Psoas muscle (tissue), 8 donors: ENCODE data around the gene CEP68. TPM values are rescaled to one million over a fixed set of nuclear protein-coding genes. Genes with fewer than 3 reads are reported as not detected.
A peak's percentile ranks its signal among the peaks of the same experiment; 100 is the strongest.

ENCODE experiments used
- ATAC-seq, 4 donors: fragments of 200-7000 bp; cut with Tn5 transposase; one replicate each; pipeline ENCODE4 v1.9.1; 2020; ENCODE audit warnings: moderate library complexity in 3 of 4, mild to moderate bottlenecking in 2 of 4
- DNase-seq, 2 donors: peaks; one replicate each; pipeline ENCODE4 v3.0.0-alpha.2; 2020
- H3K27ac ChIP-seq: fragments of 200-600 bp; one replicate; pipeline ENCODE4 v1.8.0; 2022
- H3K27me3 ChIP-seq, 3 donors: fragments of 200-600 bp in 1 of 3; one replicate each; pipeline versions ENCODE4 v1.6.1 to v1.8.0; 2013 to 2022; ENCODE audit warnings: low read length in 2 of 3, mild to moderate bottlenecking in 2 of 3, moderate library complexity in 1 of 3; ENCODE audit not compliant: insufficient read depth in 3 of 3
- H3K36me3 ChIP-seq, 2 donors: fragments of 200-600 bp in 1 of 2; one replicate each; pipeline versions ENCODE4 v1.6.1 to v1.8.0; 2013 to 2022; ENCODE audit warnings: low read depth in 1 of 2, mild to moderate bottlenecking in 1 of 2, moderate library complexity in 1 of 2; ENCODE audit not compliant: insufficient read depth in 1 of 2
- H3K4me1 ChIP-seq: fragments of 200-600 bp; one replicate; pipeline ENCODE4 v1.8.0; 2022
- H3K4me3 ChIP-seq: fragments of 200-600 bp; one replicate; pipeline ENCODE4 v1.8.0; 2022; ENCODE audit warnings: mild to moderate bottlenecking
- H3K9me3 ChIP-seq: fragments of 200-600 bp; one replicate; pipeline ENCODE4 v1.8.0; 2022
- WGBS, 3 donors: extraction: QIAGEN DNeasy Blood & Tissue Kit; methylation state at CpG; one replicate each; pipeline versions ENCODE4 v1.1.6 to v1.1.7; 2013; 5-methylcytosine and 5-hydroxymethylcytosine counted together
- intact Hi-C, 2 donors: fragments of 100-400 bp; cut with DNase I; formaldehyde crosslinking; loops; one replicate each; pipeline versions ENCODE4 v1.11.0 to v1.14.2; 2022
- polyA plus RNA-seq, 3 donors: library from polyadenylated mRNA; stranded (reverse); fragments of 200-250 nt; gene quantifications; one replicate each; pipeline ENCODE4 v1.2.3, GENCODE V29; 2013
- total RNA-seq, 4 donors: library from RNA; stranded (reverse); fragmentation: NEBNext Ultra II Directional in 2 of 4; extraction: Animal tissue kit (Norgen Biotek cat#: 25700) in 2 of 4; gene quantifications; one replicate each; pipeline versions ENCODE4 v1.2.1 to v1.2.4, GENCODE V29; 2021 to 2023
- TF ChIP-seq, protein P1 (sequence below): fragments of 200-600 bp; IDR thresholded peaks from one replicate; pipeline ENCODE4 v1.8.0; 2022; ENCODE audit warnings: antibody characterized with exemption
- donor health status: healthy with polysubstance abuse.
- donor health status: DM: no; HTN: no; CAD: no; lungs with moderate emphysema.
- donor health status: Bipolar disorder and iron deficiency.
- donor health status: healthy.
- donor health status: DM: yes; HTN: yes; CAD: no.
- donor health status: DM: no; HTN: no; CAD: no.
- donor health status: DM: no; HTN: no; CAD: no.
- donor health status: DM: yes; HTN: yes; CAD: no.

Gene CEP68
- total and polyA plus RNA-seq, 7 donors: 7.3 to 63.3 (median 28.2) TPM

- ATAC-seq (no peak), DNase-seq (no peak)
- intact Hi-C loops: no loop called here
- no peak overlapping the region for H3K27ac ChIP-seq
- 89 to 92% (median 91%) methylated on average over 6 of the region's 6 CpGs for WGBS, 3 donors
- H3K27me3 ChIP-seq: no peaks in the 10 kb centered on the region
- H3K36me3 ChIP-seq: peaks cover 3 to 12% of the 10 kb centered on the region in 2 donors
- H3K4me1 ChIP-seq: peaks cover 24% of the 10 kb centered on the region
- no peaks in the 10 kb centered on the region for H3K9me3 ChIP-seq
- no peak overlapping the region for H3K4me3 ChIP-seq
- TF ChIP-seq, protein P1, sequence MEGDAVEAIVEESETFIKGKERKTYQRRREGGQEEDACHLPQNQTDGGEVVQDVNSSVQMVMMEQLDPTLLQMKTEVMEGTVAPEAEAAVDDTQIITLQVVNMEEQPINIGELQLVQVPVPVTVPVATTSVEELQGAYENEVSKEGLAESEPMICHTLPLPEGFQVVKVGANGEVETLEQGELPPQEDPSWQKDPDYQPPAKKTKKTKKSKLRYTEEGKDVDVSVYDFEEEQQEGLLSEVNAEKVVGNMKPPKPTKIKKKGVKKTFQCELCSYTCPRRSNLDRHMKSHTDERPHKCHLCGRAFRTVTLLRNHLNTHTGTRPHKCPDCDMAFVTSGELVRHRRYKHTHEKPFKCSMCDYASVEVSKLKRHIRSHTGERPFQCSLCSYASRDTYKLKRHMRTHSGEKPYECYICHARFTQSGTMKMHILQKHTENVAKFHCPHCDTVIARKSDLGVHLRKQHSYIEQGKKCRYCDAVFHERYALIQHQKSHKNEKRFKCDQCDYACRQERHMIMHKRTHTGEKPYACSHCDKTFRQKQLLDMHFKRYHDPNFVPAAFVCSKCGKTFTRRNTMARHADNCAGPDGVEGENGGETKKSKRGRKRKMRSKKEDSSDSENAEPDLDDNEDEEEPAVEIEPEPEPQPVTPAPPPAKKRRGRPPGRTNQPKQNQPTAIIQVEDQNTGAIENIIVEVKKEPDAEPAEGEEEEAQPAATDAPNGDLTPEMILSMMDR: no peak
These were observed 52.6 kb downstream of the CEP68 start for GRCh38 chr2:65108780-65109179.

- H3K4me3 ChIP-seq: no peak overlapping the region
- ATAC-seq (no peak), DNase-seq (no peak)
- H3K27ac ChIP-seq: no peak overlapping the region
- no peaks in the 10 kb centered on the region for H3K36me3 ChIP-seq
- no peaks in the 10 kb centered on the region for H3K9me3 ChIP-seq
- TF ChIP-seq, protein P1: no peak
- H3K4me1 ChIP-seq: peaks cover 23% of the 10 kb centered on the region
- 54 to 59% (median 54%) methylated on average over 3 of the region's 3 CpGs for WGBS, 3 donors
- no peaks in the 10 kb centered on the region for H3K27me3 ChIP-seq
- intact Hi-C loops: no loop called here
These were observed 56.4 kb downstream of the CEP68 start for GRCh38 chr2:65112633-65113032.

DNA sequence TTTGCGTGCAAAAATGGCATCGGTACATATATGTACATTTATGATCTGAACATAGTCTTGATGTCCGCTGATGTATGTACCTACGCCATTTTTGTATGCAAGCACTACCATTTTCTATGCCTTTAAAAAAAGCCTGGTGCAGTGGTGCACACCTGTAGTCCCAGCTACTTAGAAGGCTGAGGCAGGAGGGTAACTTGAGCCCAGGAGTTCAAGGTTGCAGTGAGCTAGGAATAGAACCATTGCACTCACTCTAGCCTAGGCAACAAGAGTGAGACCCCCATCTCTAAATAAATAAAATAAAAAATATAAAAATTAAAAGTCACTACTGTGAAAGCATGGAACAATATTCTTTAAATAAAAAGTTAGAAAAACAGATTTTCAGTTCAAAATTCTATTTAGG lies 57.0 kb downstream of the CEP68 start:
- intact Hi-C loops: no loop called here
- 95 to 99% (median 97%) methylated on average over 4 of the region's 4 CpGs for WGBS, 3 donors

GRCh38 chr2:65113816-65114215 lies 57.6 kb downstream of the CEP68 start:
- intact Hi-C loops: no loop called here
- Histone ChIP-seq H3K27ac (peak overlapping the region; percentile 26), H3K9me3 (no peaks in the 10 kb centered on the region), H3K36me3 (no peaks in the 10 kb centered on the region), H3K4me1 (peaks cover 20% of the 10 kb centered on the region), H3K27me3 (no peaks in the 10 kb centered on the region), H3K4me3 (no peak overlapping the region)
- TF ChIP-seq, protein P1: no peak
- DNase-seq: no peak
- no peak for ATAC-seq
- 51 to 76% (median 69%) methylated on average over 2 of the region's 2 CpGs for WGBS, 3 donors

More for the DNA sequence above, 57.0 kb downstream of the CEP68 start:
- ATAC-seq (peak; percentile 50 to 60 (median 51)), DNase-seq (no peak)
- H3K4me1 ChIP-seq: peaks cover 20% of the 10 kb centered on the region
- H3K9me3 ChIP-seq: no peaks in the 10 kb centered on the region
- TF ChIP-seq, protein P1: no peak
- H3K4me3 ChIP-seq: no peak overlapping the region
- H3K27me3 ChIP-seq: no peaks in the 10 kb centered on the region
- no peaks in the 10 kb centered on the region for H3K36me3 ChIP-seq
- peak overlapping the region; percentile 26 for H3K27ac ChIP-seq

- no peak overlapping the region for H3K4me3 ChIP-seq
- H3K9me3 ChIP-seq: no peaks in the 10 kb centered on the region
- no peaks in the 10 kb centered on the region for H3K36me3 ChIP-seq
- H3K4me1 ChIP-seq: peaks cover 22% of the 10 kb centered on the region
- intact Hi-C loops: no loop called here
- TF ChIP-seq, protein P1: no peak
- DNase-seq (no peak), ATAC-seq (no peak)
- H3K27me3 ChIP-seq: no peaks in the 10 kb centered on the region
- H3K27ac ChIP-seq: no peak overlapping the region
These were observed 58.7 kb downstream of the CEP68 start for GRCh38 chr2:65114921-65115320.
